Measurements from ENCODE around the gene TMEM9. TPM values are rescaled to one million over a fixed set of nuclear protein-coding genes. Genes with fewer than 3 reads are reported as not detected.
"Not testable (repeated sequence)": the region's sequence is repeated elsewhere in the genome, so short reads cannot be mapped to it uniquely, and the experiment has no call there.

The TMEM9 gene
- total and polyA plus RNA-seq, 2 donors (not counting 3 experiments of a cell fraction or from before 2014, with no cell fraction given) = 39.3 to 96.1 TPM

DNA sequence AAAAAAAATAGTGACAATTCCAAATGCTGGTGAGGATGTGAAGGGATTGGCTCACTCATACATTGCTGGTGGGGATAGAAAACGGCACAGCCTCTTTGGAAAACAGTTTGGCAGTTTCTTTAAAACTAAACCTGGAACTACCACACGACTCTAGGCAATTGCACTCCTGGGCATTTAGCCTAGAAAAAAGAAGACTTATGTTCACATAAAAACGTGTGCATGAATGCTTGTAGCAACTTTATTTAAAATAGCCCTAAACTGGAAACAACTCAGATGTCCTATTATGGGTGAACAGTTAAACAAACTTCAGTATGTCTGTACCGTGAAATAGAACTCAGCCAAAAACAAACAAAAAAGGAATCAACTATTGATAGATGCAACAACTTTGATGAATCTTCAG lies 9.4 kb upstream of the TMEM9 start:
- dilution Hi-C loops (cut with MboI; ENCODE audit: extremely low pct_ligation_motif_present, low sequenced_read_pairs) = no loop called here

GRCh38 chr1:201163036-201163435 lies 8.8 kb upstream of the TMEM9 start:
- CTCF ChIA-PET = interaction anchor here (0.9 to 1.2 kb wide), 2 partner anchors 18 to 60 kb away, joined by 3 read pairs; no protein-coding TSS in a partner anchor
- dilution Hi-C loops (cut with MboI; ENCODE audit: extremely low pct_ligation_motif_present, low sequenced_read_pairs); BruUV-seq (replicated peaks); H3K79me2 ChIP-seq (ENCODE audit: control insufficient read depth, insufficient read depth, low read length); H4K20me1 ChIP-seq (replicated peaks; ENCODE audit: control insufficient read depth, extremely low read depth, insufficient read depth, low read length); H3K4me2 ChIP-seq (ENCODE audit: insufficient read depth, low read length); DNase-seq (ENCODE audit: low read depth, low spot score); H3K9me1 ChIP-seq (replicated peaks; ENCODE audit: control insufficient read depth, extremely low read depth, insufficient read depth, low read length); H3K27ac ChIP-seq (ENCODE audit: insufficient read depth, low read depth, low read length); H3K36me3 ChIP-seq (ENCODE audit: control insufficient read depth in 2 of 2, extremely low read depth in 1 of 2, insufficient read depth in 2 of 2, low read length in 2 of 2); FAIRE-seq; POLR2A ChIA-PET; H3K4me3 ChIP-seq (replicated peaks in 1 of 3; ENCODE audit: insufficient read depth in 1 of 3, low read depth in 1 of 3, low read length in 3 of 3); H2AFZ ChIP-seq (ENCODE audit: low read depth, low read length); H3K9me3 ChIP-seq (replicated peaks; ENCODE audit: control insufficient read depth, insufficient read depth, low read length); H3K4me1 ChIP-seq (ENCODE audit: control insufficient read depth, extremely low read depth, insufficient read depth, low read length); H3K9ac ChIP-seq (replicated peaks; ENCODE audit: extremely low read depth, insufficient read depth, low read length); intact Hi-C loops (cut with micrococcal nuclease): not testable (repeated sequence)
- peaks cover 29% of the 10 kb centered on the region in 2 experiments for H3K27me3 ChIP-seq (ENCODE audit: control insufficient read depth in 2 of 2, insufficient read depth in 2 of 2, low read length in 2 of 2)

More for the DNA sequence above, 9.4 kb upstream of the TMEM9 start:
- no peak overlapping the region for H3K4me3 ChIP-seq (replicated peaks in 1 of 3; ENCODE audit: insufficient read depth in 1 of 3, low read depth in 1 of 3, low read length in 3 of 3)
- no peaks in the 10 kb centered on the region for H4K20me1 ChIP-seq (replicated peaks; ENCODE audit: control insufficient read depth, extremely low read depth, insufficient read depth, low read length)
- no peak overlapping the region for H3K27ac ChIP-seq (ENCODE audit: insufficient read depth, low read depth, low read length)
- H3K9ac ChIP-seq (replicated peaks; ENCODE audit: extremely low read depth, insufficient read depth, low read length) = no peak overlapping the region
- no peaks in the 10 kb centered on the region for H3K79me2 ChIP-seq (ENCODE audit: control insufficient read depth, insufficient read depth, low read length)
- no peak for TF ChIP-seq EZH2 (IDR thresholded peaks at IDR 0.05; ENCODE audit: borderline replicate concordance, low read depth, low read length, severe bottlenecking)
- no peak overlapping the region for H2AFZ ChIP-seq (ENCODE audit: low read depth, low read length)
- H3K9me1 ChIP-seq (replicated peaks; ENCODE audit: control insufficient read depth, extremely low read depth, insufficient read depth, low read length) = no peaks in the 10 kb centered on the region
- intact Hi-C loops (cut with micrococcal nuclease) = no loop called here
- DNase-seq (ENCODE audit: low read depth, low spot score) (no peak), FAIRE-seq (no peak)
- ChIA-PET CTCF (interaction anchor here (0.9 to 1.4 kb wide), 4 partner anchors 10 to 59 kb away, joined by 3 read pairs; no protein-coding TSS in a partner anchor), POLR2A (no interaction called here)
- no peaks in the 10 kb centered on the region for H3K9me3 ChIP-seq (replicated peaks; ENCODE audit: control insufficient read depth, insufficient read depth, low read length)
- H3K27me3 ChIP-seq (ENCODE audit: control insufficient read depth in 2 of 2, insufficient read depth in 2 of 2, low read length in 2 of 2) = peaks cover 25 to 28% of the 10 kb centered on the region in 2 experiments
- no TSS peak for BruUV-seq (replicated peaks)
- no peaks in the 10 kb centered on the region for H3K4me1 ChIP-seq (ENCODE audit: control insufficient read depth, extremely low read depth, insufficient read depth, low read length)
- H3K4me2 ChIP-seq (ENCODE audit: insufficient read depth, low read length) = no peak overlapping the region
- no peaks in the 10 kb centered on the region for H3K36me3 ChIP-seq (ENCODE audit: control insufficient read depth in 2 of 2, extremely low read depth in 1 of 2, insufficient read depth in 2 of 2, low read length in 2 of 2)
